Measurements from ENCODE around the gene AGPAT2.
A peak's percentile ranks its signal among the peaks of the same experiment; 100 is the strongest.

The AGPAT2 gene

DNA sequence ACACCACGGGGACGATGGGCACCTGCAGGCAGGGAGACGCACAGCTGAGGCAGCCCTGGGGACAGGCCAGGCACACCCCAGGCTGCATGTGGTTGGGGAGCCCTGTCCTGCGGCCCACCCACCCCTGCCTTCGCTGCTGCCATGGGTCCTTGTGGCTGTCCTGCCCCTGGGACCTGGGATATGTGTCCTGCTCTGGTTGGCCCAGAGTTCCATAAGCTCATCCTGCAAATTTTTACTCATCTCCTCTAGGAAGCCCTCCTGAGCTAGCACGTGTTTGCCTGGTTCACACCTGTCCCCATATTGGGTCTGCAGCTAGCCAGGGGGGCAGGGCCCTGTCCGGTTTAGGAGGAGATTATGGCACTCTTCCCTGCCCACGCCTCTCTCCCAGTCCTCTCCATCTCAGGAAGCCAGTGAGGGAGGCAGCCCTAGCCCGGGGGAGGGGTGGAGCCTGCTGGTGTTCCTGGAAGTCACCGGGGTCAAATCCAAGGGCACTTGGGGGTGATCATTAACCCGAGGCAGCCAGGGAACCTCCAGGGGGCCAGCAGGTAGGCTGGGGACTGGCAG, 12.4 kb downstream of the AGPAT2 start:
- no peak for TF ChIP-seq ZFX (IDR thresholded peaks at IDR 0.05)
- TF ChIP-seq, protein P1, sequence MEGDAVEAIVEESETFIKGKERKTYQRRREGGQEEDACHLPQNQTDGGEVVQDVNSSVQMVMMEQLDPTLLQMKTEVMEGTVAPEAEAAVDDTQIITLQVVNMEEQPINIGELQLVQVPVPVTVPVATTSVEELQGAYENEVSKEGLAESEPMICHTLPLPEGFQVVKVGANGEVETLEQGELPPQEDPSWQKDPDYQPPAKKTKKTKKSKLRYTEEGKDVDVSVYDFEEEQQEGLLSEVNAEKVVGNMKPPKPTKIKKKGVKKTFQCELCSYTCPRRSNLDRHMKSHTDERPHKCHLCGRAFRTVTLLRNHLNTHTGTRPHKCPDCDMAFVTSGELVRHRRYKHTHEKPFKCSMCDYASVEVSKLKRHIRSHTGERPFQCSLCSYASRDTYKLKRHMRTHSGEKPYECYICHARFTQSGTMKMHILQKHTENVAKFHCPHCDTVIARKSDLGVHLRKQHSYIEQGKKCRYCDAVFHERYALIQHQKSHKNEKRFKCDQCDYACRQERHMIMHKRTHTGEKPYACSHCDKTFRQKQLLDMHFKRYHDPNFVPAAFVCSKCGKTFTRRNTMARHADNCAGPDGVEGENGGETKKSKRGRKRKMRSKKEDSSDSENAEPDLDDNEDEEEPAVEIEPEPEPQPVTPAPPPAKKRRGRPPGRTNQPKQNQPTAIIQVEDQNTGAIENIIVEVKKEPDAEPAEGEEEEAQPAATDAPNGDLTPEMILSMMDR (conservative IDR thresholded peaks at IDR 0.05): no peak
- no peak overlapping the region for H3K27ac ChIP-seq

DNA sequence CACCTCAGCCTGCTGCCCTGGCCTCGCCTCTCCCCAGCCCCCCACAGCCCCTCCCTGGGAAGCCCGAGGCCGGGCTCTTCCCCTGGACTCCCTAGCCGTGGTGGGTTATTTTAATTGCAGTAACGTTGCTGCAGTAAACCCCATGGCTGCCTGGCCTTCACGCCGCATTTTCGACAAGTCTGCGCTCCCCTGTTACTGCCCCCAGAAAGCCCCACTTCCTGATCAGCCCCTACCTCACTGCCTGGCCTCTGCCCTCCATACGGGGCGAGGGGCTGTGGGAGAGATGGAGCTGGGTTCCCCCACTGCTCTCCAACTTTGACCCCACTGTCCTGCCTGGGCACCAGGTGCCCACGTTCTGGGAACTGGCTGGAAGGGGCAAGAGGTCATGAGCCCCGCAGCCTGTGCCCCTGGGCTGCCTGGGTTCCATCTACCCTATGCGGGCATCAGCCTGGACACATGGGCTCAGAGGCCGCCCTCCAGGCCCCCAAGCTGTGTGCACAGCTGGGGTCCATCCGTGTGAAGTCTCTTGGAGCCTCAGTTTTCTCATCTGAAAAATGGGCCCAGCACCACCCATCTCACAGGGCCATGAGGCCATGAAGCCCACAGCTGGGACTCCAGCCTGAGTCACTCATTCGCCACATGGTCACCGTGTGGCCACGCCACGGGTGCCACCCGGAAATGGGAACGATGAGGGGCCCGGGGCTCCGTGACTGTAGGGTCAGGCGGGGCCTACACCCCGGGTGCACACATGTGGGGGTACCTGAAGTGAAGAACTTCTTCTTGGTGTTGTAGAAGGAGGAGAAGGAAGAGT, 13.1 kb downstream of the AGPAT2 start:
- H3K27ac ChIP-seq: no peak overlapping the region
- no peak for TF ChIP-seq ZFX (IDR thresholded peaks at IDR 0.05)
- TF ChIP-seq, protein P1 (conservative IDR thresholded peaks at IDR 0.05): no peak

- TF ChIP-seq, protein P1 (conservative IDR thresholded peaks at IDR 0.05): no peak
- no peak for TF ChIP-seq ZFX (IDR thresholded peaks at IDR 0.05)
- H3K27ac ChIP-seq: no peak overlapping the region
Observed at GRCh38 chr9:136673088-136673974, 13.9 kb downstream of the AGPAT2 start.

GRCh38 chr9:136672431-136673087, 14.7 kb downstream of the AGPAT2 start:
- TF ChIP-seq, protein P1 (conservative IDR thresholded peaks at IDR 0.05): no peak
- no peak overlapping the region for H3K27ac ChIP-seq

DNA sequence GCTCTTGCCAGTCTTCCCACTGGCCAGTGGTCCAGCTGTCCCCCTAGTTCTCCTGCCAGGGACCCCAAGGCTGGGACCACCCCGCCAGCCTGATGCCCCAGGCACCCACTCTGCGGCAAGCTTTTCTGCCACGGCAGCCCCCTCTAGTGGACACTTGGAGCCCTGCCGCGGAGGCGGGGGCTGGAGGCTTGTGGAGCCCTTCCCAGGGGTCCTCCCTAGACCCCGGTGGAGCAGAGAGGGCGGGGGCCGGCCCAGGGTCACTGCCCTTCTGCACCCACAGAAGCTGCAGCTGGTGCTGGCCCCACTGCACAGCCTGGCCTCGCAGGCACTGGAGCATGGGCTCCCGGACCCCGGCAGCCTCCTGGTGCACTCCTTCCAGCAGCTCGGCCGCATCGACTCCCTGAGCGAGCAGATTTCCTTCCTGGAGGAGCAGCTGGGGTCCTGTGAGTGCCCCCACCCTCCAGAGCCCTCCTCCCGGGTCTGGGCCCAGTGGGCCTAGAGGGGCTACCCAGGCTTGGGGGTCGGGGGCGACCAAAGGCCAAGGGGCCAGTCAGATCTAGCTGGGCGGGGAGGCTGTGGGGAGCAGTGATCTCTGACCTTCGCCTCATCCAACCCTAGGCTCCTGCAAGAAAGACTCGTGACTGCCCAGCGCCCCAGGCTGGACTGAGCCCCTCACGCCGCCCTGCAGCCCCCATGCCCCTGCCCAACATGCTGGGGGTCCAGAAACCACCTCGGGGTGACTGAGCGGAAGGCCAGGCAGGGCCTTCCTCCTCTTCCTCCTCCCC, 15.4 kb downstream of the AGPAT2 start:
- no peak overlapping the region for H3K27ac ChIP-seq
- no peak for TF ChIP-seq ZFX (IDR thresholded peaks at IDR 0.05)
- TF ChIP-seq, protein P1 (conservative IDR thresholded peaks at IDR 0.05): peak; percentile 95

DNA sequence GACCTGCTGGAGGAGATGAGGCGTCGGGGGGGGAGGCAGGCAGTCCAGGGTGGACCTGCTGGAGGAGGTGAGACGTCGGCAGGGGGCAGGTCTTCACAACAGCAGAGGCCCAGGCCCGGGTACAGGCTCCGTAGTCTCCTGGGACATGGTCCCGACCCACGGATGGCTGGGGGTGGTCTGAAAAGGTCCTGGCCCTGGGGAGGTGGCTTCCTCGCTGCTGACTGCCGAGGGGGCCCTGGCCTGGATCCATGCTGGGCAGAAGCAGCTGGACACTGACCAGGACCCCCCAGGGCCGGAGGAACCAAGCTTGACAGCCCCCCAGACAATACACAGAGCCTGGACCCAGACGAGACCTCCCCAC, 16.0 kb downstream of the AGPAT2 start:
- H3K27ac ChIP-seq: no peak overlapping the region
- TF ChIP-seq ZFX (IDR thresholded peaks at IDR 0.05): no peak
- TF ChIP-seq, protein P1 (conservative IDR thresholded peaks at IDR 0.05): no peak

Data from C4-2B (cell line).